Mucosa of descending colon (tissue), 3 donors: ENCODE data around the gene RCAN2. TPM values are rescaled to one million over a fixed set of nuclear protein-coding genes. Genes with fewer than 3 reads are reported as not detected.

Source experiments
- ATAC-seq: fragments of 200-7000 bp; cut with Tn5 transposase; one replicate; pipeline ENCODE4 v1.9.1; 2020; ENCODE audit warnings: mild to moderate bottlenecking, moderate library complexity
- DNase-seq, 3 donors: peaks; one replicate each; pipeline ENCODE4 v3.0.0-alpha.2; 2020
- H3K36me3 ChIP-seq: fragments of 200-600 bp; one replicate; pipeline ENCODE4 v1.8.0; 2021; ENCODE audit warnings: low read depth, mild to moderate bottlenecking
- H3K4me1 ChIP-seq: fragments of 200-600 bp; one replicate; pipeline ENCODE4 v1.8.0; 2021; ENCODE audit warnings: low read depth, mild to moderate bottlenecking
- H3K4me3 ChIP-seq: fragments of 200-600 bp; one replicate; pipeline ENCODE4 v1.8.0; 2021; ENCODE audit warnings: mild to moderate bottlenecking
- H3K9me3 ChIP-seq: fragments of 200-600 bp; one replicate; pipeline ENCODE4 v1.8.0; 2021; ENCODE audit warnings: mild to moderate bottlenecking
- intact Hi-C, 2 donors: fragments of 100-400 bp; cut with DNase I in 1 of 2; cut with micrococcal nuclease in 1 of 2; formaldehyde crosslinking; loops; one replicate each; pipeline versions ENCODE4 v1.11.0 to v1.11.1; 2022; cut with DNase I, micrococcal nuclease
- total RNA-seq, 3 donors: library from RNA; stranded (reverse); fragmentation: NEBNext Ultra II Directional in 2 of 3; extraction: Animal tissue kit (Norgen Biotek cat#: 25700) in 2 of 3; gene quantifications; one replicate each; pipeline versions ENCODE4 v1.2.1 to v1.2.4, GENCODE V29; 2021 to 2023
- TF ChIP-seq, protein P1 (sequence below): fragments of 200-600 bp; IDR thresholded peaks from one replicate; pipeline ENCODE4 v1.8.0; 2022; ENCODE audit warnings: antibody characterized with exemption, mild to moderate bottlenecking
- donor health status: DM: no; HTN: no; CAD: no; lungs with moderate emphysema.
- donor health status: DM: no; HTN: no; CAD: no.
- donor health status: DM: no; HTN: yes; CAD: no.

The RCAN2 gene
- total RNA-seq, 3 donors from 2014 or later: 5.1 to 6.6 (median 6.1) TPM

DNA sequence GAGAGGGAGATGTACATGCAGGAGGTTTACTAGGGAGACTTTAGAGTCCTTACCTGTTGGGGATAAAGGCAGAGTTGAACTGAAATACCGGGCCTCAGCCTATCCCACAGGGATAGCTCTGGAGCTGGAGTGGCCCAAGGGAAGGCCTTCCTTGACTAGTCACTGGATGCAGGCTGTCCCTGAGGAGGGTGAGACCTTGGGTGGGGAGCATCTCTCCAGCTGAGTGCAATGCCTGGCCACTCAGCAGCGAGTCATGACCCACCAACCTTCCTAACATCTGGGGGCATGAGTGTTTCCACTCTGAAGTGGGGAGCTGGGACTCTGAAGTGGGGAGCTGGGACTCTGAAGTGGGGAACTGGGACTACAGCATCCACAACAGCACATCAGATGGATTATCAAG lies 274.4 kb downstream of the RCAN2 start:
- intact Hi-C loops: no loop called here
- ATAC-seq (no peak), DNase-seq (no peak)
- H3K9me3 ChIP-seq: no peaks in the 10 kb centered on the region
- no peak overlapping the region for H3K4me3 ChIP-seq
- no peaks in the 10 kb centered on the region for H3K4me1 ChIP-seq
- TF ChIP-seq, protein P1, sequence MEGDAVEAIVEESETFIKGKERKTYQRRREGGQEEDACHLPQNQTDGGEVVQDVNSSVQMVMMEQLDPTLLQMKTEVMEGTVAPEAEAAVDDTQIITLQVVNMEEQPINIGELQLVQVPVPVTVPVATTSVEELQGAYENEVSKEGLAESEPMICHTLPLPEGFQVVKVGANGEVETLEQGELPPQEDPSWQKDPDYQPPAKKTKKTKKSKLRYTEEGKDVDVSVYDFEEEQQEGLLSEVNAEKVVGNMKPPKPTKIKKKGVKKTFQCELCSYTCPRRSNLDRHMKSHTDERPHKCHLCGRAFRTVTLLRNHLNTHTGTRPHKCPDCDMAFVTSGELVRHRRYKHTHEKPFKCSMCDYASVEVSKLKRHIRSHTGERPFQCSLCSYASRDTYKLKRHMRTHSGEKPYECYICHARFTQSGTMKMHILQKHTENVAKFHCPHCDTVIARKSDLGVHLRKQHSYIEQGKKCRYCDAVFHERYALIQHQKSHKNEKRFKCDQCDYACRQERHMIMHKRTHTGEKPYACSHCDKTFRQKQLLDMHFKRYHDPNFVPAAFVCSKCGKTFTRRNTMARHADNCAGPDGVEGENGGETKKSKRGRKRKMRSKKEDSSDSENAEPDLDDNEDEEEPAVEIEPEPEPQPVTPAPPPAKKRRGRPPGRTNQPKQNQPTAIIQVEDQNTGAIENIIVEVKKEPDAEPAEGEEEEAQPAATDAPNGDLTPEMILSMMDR: no peak
- no peaks in the 10 kb centered on the region for H3K36me3 ChIP-seq

DNA sequence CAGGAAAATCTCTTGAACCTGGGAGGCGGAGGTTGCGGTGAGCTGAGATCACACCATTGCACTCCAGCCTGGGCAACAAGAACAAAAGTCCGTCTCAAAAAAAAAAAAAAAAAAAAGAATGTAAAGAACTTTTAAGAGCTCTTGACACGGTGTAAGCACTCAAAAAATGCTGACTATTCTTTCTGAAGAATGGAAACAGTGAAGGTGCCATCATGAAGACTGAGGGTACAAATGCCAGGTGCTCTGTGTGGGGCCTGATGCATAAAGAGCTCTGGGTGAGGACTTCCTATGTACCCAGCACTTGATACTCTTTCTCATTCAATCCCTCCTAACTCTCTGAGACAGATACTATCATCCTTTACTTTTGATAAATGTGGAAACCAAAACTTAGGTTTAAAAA lies 275.5 kb downstream of the RCAN2 start:
- Histone ChIP-seq H3K4me3 (no peak overlapping the region), H3K9me3 (no peaks in the 10 kb centered on the region), H3K4me1 (no peaks in the 10 kb centered on the region), H3K36me3 (no peaks in the 10 kb centered on the region)
- no peak for DNase-seq
- ATAC-seq: no peak
- intact Hi-C loops: no loop called here
- TF ChIP-seq, protein P1: no peak

- Histone ChIP-seq H3K36me3 (no peaks in the 10 kb centered on the region), H3K9me3 (no peaks in the 10 kb centered on the region), H3K4me1 (no peaks in the 10 kb centered on the region), H3K4me3 (no peak overlapping the region)
- TF ChIP-seq, protein P1: no peak
- intact Hi-C loops: no loop called here
- no peak for DNase-seq
- no peak for ATAC-seq
Observed at GRCh38 chr6:46215213-46215612, 276.0 kb downstream of the RCAN2 start.

- TF ChIP-seq, protein P1: no peak
- H3K36me3 ChIP-seq: no peaks in the 10 kb centered on the region
- H3K4me1 ChIP-seq: no peaks in the 10 kb centered on the region
- intact Hi-C loops: no loop called here
- DNase-seq (no peak), ATAC-seq (no peak)
- no peak overlapping the region for H3K4me3 ChIP-seq
- no peaks in the 10 kb centered on the region for H3K9me3 ChIP-seq
Observed at GRCh38 chr6:46211917-46212316, 279.3 kb downstream of the RCAN2 start.

- TF ChIP-seq, protein P1: no peak
- Histone ChIP-seq H3K4me3 (no peak overlapping the region), H3K4me1 (no peaks in the 10 kb centered on the region), H3K36me3 (no peaks in the 10 kb centered on the region), H3K9me3 (no peaks in the 10 kb centered on the region)
- DNase-seq (no peak), ATAC-seq (no peak)
- intact Hi-C loops: no loop called here
Observed at GRCh38 chr6:46210294-46210693, 281.0 kb downstream of the RCAN2 start.

- DNase-seq: no peak
- H3K9me3 ChIP-seq: no peaks in the 10 kb centered on the region
- TF ChIP-seq, protein P1: no peak
- H3K4me1 ChIP-seq: no peaks in the 10 kb centered on the region
- intact Hi-C loops: no loop called here
- no peaks in the 10 kb centered on the region for H3K36me3 ChIP-seq
- H3K4me3 ChIP-seq: no peak overlapping the region
- no peak for ATAC-seq
Observed at GRCh38 chr6:46208303-46208702, 282.9 kb downstream of the RCAN2 start.
